ENCODE measurements around the gene TRRAP.

The TRRAP gene

GRCh38 chr7:98990356-98990755 is 112.0 kb downstream of the TRRAP start:
- Histone ChIP-seq H3K27ac (ENCODE audit: extremely low read depth, low read depth, low read length) (no peak overlapping the region), H3K9me3 (ENCODE audit: control insufficient read depth, insufficient read depth, low read depth, low read length) (no peaks in the 10 kb centered on the region), H3K4me1 (ENCODE audit: control insufficient read depth, insufficient read depth, low read length) (no peaks in the 10 kb centered on the region), H3K4me3 (ENCODE audit: low read depth, low read length) (no peak overlapping the region), H3K36me3 (ENCODE audit: control insufficient read depth in 2 of 2, insufficient read depth in 1 of 2, low read length in 2 of 2) (peaks cover 43 to 99% of the 10 kb centered on the region in 2 experiments)
- ChIA-PET POLR2A (no interaction called here), CTCF (no interaction called here)
- no peak for TF ChIP-seq ZNF518A (tag by site-specific recombination; conservative IDR thresholded peaks at IDR 0.05; ENCODE audit: low read depth)
- TF ChIP-seq, protein P1, sequence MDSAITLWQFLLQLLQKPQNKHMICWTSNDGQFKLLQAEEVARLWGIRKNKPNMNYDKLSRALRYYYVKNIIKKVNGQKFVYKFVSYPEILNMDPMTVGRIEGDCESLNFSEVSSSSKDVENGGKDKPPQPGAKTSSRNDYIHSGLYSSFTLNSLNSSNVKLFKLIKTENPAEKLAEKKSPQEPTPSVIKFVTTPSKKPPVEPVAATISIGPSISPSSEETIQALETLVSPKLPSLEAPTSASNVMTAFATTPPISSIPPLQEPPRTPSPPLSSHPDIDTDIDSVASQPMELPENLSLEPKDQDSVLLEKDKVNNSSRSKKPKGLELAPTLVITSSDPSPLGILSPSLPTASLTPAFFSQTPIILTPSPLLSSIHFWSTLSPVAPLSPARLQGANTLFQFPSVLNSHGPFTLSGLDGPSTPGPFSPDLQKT (IDR thresholded peaks at IDR 0.05; ENCODE audit: borderline replicate concordance, low read depth, low read length) = no peak
- no peak for TF ChIP-seq ZSCAN23 (tag by site-specific recombination; IDR thresholded peaks at IDR 0.05)
- TF ChIP-seq ZNF335 (tag by site-specific recombination; conservative IDR thresholded peaks at IDR 0.05) = no peak
- no peak for TF ChIP-seq RBAK (tag by site-specific recombination; IDR thresholded peaks at IDR 0.05)
- TF ChIP-seq ZNF514 (tag by site-specific recombination; IDR thresholded peaks at IDR 0.05) = no peak

GRCh38 chr7:98991141-98991540 is 112.8 kb downstream of the TRRAP start:
- TF ChIP-seq ZNF621 (tag by site-specific recombination; IDR thresholded peaks at IDR 0.05) = no peak
- TF ChIP-seq, protein P2, sequence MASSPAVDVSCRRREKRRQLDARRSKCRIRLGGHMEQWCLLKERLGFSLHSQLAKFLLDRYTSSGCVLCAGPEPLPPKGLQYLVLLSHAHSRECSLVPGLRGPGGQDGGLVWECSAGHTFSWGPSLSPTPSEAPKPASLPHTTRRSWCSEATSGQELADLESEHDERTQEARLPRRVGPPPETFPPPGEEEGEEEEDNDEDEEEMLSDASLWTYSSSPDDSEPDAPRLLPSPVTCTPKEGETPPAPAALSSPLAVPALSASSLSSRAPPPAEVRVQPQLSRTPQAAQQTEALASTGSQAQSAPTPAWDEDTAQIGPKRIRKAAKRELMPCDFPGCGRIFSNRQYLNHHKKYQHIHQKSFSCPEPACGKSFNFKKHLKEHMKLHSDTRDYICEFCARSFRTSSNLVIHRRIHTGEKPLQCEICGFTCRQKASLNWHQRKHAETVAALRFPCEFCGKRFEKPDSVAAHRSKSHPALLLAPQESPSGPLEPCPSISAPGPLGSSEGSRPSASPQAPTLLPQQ (tag by site-specific recombination; IDR thresholded peaks at IDR 0.05) = no peak
- no peak for TF ChIP-seq ZSCAN23 (tag by site-specific recombination; IDR thresholded peaks at IDR 0.05)
- TF ChIP-seq ZBTB1 (tag by site-specific recombination; IDR thresholded peaks at IDR 0.05) = no peak
- POLR2A ChIA-PET = interaction anchor here (0.5 to 0.7 kb wide), 2 partner anchors 16 to 119 kb away, joined by 3 read pairs; no protein-coding TSS in a partner anchor

GRCh38 chr7:98992076-98992475 is 113.7 kb downstream of the TRRAP start:
- Histone ChIP-seq H3K4me1 (ENCODE audit: control insufficient read depth, insufficient read depth, low read length) (no peaks in the 10 kb centered on the region), H3K9me3 (ENCODE audit: control insufficient read depth, insufficient read depth, low read depth, low read length) (no peaks in the 10 kb centered on the region), H3K4me3 (ENCODE audit: low read depth, low read length) (no peak overlapping the region), H3K36me3 (ENCODE audit: control insufficient read depth in 2 of 2, insufficient read depth in 1 of 2, low read length in 2 of 2) (peaks cover 38 to 95% of the 10 kb centered on the region in 2 experiments), H3K27ac (ENCODE audit: extremely low read depth, low read depth, low read length) (no peak overlapping the region)
- TF ChIP-seq, protein P3, sequence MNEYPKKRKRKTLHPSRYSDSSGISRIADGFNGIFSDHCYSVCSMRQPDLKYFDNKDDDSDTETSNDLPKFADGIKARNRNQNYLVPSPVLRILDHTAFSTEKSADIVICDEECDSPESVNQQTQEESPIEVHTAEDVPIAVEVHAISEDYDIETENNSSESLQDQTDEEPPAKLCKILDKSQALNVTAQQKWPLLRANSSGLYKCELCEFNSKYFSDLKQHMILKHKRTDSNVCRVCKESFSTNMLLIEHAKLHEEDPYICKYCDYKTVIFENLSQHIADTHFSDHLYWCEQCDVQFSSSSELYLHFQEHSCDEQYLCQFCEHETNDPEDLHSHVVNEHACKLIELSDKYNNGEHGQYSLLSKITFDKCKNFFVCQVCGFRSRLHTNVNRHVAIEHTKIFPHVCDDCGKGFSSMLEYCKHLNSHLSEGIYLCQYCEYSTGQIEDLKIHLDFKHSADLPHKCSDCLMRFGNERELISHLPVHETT (tag by site-specific recombination; IDR thresholded peaks at IDR 0.05) = no peak
- TF ChIP-seq ZNF701 (tag by site-specific recombination; IDR thresholded peaks at IDR 0.05) (no peak), ZNF621 (tag by site-specific recombination; IDR thresholded peaks at IDR 0.05) (no peak), ZNF175 (tag by site-specific recombination; IDR thresholded peaks at IDR 0.05) (no peak), GLI4 (tag by site-specific recombination; IDR thresholded peaks at IDR 0.05) (no peak)
- POLR2A ChIA-PET = no interaction called here
- CTCF ChIA-PET = interaction anchor here (1.4 kb wide), 1 partner anchor 14 kb away, joined by 4 read pairs; no protein-coding TSS in a partner anchor

More at GRCh38 chr7:98991141-98991540, 112.8 kb downstream of the TRRAP start:
- CTCF ChIA-PET = no interaction called here
- no peak overlapping the region for H3K4me3 ChIP-seq (ENCODE audit: low read depth, low read length)
- no peak overlapping the region for H3K27ac ChIP-seq (ENCODE audit: extremely low read depth, low read depth, low read length)
- H3K9me3 ChIP-seq (ENCODE audit: control insufficient read depth, insufficient read depth, low read depth, low read length) = no peaks in the 10 kb centered on the region
- peaks cover 43 to 99% of the 10 kb centered on the region in 2 experiments for H3K36me3 ChIP-seq (ENCODE audit: control insufficient read depth in 2 of 2, insufficient read depth in 1 of 2, low read length in 2 of 2)
- no peaks in the 10 kb centered on the region for H3K4me1 ChIP-seq (ENCODE audit: control insufficient read depth, insufficient read depth, low read length)

Measured in HEK293 (cell line).